ENCODE measurements around the gene NR0B2.

Gene NR0B2

GRCh38 chr1:26936823-26937222 is 23.0 kb upstream of the NR0B2 start:
- no peak for TF ChIP-seq CTCF (IDR thresholded peaks at IDR 0.05; ENCODE audit: extremely low read depth, missing control alignments)
- no peak for DNase-seq (ENCODE audit: low spot score)

GRCh38 chr1:26932531-26932930 is 18.8 kb upstream of the NR0B2 start:
- no peak for TF ChIP-seq CTCF (IDR thresholded peaks at IDR 0.05; ENCODE audit: extremely low read depth, missing control alignments)
- DNase-seq (ENCODE audit: low spot score), result peak; percentile 70

DNA sequence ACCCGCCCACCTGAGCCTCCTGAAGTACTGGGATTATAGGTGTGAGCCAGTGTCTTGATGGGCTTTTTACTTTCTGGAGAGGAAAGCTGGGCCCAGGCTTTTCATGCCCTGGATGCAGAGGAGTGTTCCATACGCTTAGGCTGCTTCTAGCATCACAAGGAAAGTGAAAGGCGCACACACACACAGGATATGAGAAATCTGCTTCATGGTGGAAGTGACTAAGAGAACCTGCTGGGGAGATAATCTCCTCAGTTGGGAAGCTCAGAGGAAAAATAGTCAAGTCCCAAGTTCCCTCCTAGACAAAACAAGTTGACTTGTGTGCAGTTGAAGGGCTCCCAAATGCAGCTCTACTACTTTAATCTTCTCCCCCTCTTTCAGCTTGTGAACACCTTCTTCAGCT is 9.9 kb upstream of the NR0B2 start:
- no peak for DNase-seq (ENCODE audit: low spot score)

GRCh38 chr1:26922901-26923300 is 9.1 kb upstream of the NR0B2 start:
- DNase-seq (ENCODE audit: low spot score), result no peak
- TF ChIP-seq CTCF (IDR thresholded peaks at IDR 0.05; ENCODE audit: extremely low read depth, missing control alignments), result no peak

More for the DNA sequence above, 9.9 kb upstream of the NR0B2 start:
- no peak for TF ChIP-seq CTCF (IDR thresholded peaks at IDR 0.05; ENCODE audit: extremely low read depth, missing control alignments)

GRCh38 chr1:26922431-26922729 is 8.6 kb upstream of the NR0B2 start:
- DNase-seq (ENCODE audit: low spot score), result no peak
- no peak for TF ChIP-seq CTCF (IDR thresholded peaks at IDR 0.05; ENCODE audit: extremely low read depth, missing control alignments)

- DNase-seq (ENCODE audit: low spot score), result peak; percentile 97
- TF ChIP-seq CTCF (IDR thresholded peaks at IDR 0.05; ENCODE audit: extremely low read depth, missing control alignments), result no peak
These were observed 8.0 kb upstream of the NR0B2 start, which contains the start of gene NUDC for GRCh38 chr1:26921540-26922430. TSS of gene NUDC (plus strand) at chr1:26921743. CDS start at chr1:26921849, 106 bp downstream.

DNA sequence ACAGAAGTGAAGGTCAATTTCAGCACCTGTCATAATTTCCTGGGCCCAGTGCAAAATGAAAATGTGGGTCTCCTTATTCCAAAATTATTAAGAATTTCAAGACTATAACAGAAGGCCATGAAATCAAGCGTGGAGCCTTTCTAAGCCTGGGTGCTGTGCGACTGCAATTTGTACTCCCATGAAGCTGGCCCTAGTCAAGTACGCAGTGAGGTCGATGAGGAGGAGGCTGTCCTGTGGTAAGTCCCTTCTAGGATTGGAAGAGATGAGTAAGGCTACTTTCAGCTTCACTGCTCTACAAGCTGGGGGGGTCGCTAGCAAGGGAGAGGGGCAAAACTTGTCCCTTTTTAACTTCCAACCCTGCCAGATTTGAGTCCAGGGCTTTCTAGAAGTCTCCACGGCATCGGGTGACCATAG is 7.4 kb upstream of the NR0B2 start:
- no peak for DNase-seq (ENCODE audit: low spot score)
- no peak for TF ChIP-seq CTCF (IDR thresholded peaks at IDR 0.05; ENCODE audit: extremely low read depth, missing control alignments)
